Activated naive CD8-positive, alpha-beta T cell (primary cell): ENCODE measurements around the gene ASB5.

Experiments used
- H3K27ac Mint-ChIP-seq: one replicate; pipeline ENCODE4 v1.8.0; 2021; ENCODE audit warnings: mixed read lengths
- H3K27me3 Mint-ChIP-seq: one replicate; pipeline ENCODE4 v1.8.0; 2021; ENCODE audit warnings: mixed read lengths
- H3K36me3 Mint-ChIP-seq: one replicate; pipeline ENCODE4 v1.8.0; 2021; ENCODE audit warnings: mixed read lengths
- H3K4me1 Mint-ChIP-seq: one replicate; pipeline ENCODE4 v1.8.0; 2021; ENCODE audit warnings: low read depth, mixed read lengths
- H3K4me3 Mint-ChIP-seq: one replicate; pipeline ENCODE4 v1.8.0; 2021; ENCODE audit warnings: mild to moderate bottlenecking, mixed read lengths
- H3K9me3 Mint-ChIP-seq: one replicate; pipeline ENCODE4 v1.8.0; 2021; ENCODE audit warnings: low read depth, mixed read lengths

Gene ASB5

GRCh38 chr4:176261481-176261880, 7.5 kb downstream of the ASB5 start:
- no peaks in the 10 kb centered on the region for H3K9me3 Mint-ChIP-seq
- H3K4me3 Mint-ChIP-seq, result no peak overlapping the region
- H3K4me1 Mint-ChIP-seq, result no peaks in the 10 kb centered on the region
- no peaks in the 10 kb centered on the region for H3K36me3 Mint-ChIP-seq
- peaks cover 3% of the 10 kb centered on the region for H3K27me3 Mint-ChIP-seq
- no peak overlapping the region for H3K27ac Mint-ChIP-seq

- Mint-ChIP-seq H3K9me3 (no peaks in the 10 kb centered on the region), H3K36me3 (no peaks in the 10 kb centered on the region), H3K27ac (no peak overlapping the region), H3K27me3 (peaks cover 3% of the 10 kb centered on the region), H3K4me3 (no peak overlapping the region), H3K4me1 (no peaks in the 10 kb centered on the region)
Observed at GRCh38 chr4:176261018-176261417, 8.0 kb downstream of the ASB5 start.

DNA sequence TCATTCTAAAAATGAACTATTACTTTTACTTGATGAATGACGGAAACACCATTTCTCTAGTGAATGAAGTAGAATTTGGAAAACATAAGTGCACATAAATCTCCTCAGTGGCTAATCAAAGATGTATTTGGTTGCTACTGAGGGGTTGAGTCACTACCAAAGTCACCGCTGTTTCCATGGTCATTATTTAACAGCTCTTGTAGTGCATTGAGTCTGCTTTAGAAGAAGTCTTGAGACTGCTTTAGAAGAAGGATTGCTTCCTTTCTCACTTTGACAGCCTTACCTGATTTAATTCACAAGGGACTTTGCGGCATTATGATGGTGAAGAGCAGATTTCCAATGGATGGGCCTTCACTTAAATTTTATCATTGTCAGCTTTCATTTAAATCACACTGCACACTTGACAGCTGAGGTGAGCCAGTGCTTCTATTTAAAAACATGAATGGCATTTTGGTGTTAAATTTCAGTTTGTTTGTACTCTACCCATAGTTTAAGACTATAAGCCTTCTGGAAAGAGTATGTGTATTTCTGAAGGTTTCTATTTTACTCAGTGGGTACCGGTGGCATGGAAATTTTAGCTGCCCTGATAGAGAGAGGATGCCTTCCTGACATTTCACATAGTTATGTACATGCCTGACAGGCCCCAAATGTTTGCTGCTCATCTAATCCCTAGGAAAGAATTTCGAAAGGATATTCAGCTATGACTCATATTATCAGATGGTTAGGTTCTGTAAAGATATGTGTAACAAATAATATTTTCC, 9.5 kb downstream of the ASB5 start:
- no peaks in the 10 kb centered on the region for H3K36me3 Mint-ChIP-seq
- H3K4me1 Mint-ChIP-seq, result no peaks in the 10 kb centered on the region
- H3K4me3 Mint-ChIP-seq, result no peak overlapping the region
- H3K9me3 Mint-ChIP-seq, result no peaks in the 10 kb centered on the region
- peaks cover 4% of the 10 kb centered on the region for H3K27me3 Mint-ChIP-seq
- no peak overlapping the region for H3K27ac Mint-ChIP-seq

GRCh38 chr4:176258135-176258534, 10.9 kb downstream of the ASB5 start:
- no peaks in the 10 kb centered on the region for H3K4me1 Mint-ChIP-seq
- no peaks in the 10 kb centered on the region for H3K9me3 Mint-ChIP-seq
- H3K36me3 Mint-ChIP-seq, result no peaks in the 10 kb centered on the region
- no peak overlapping the region for H3K27ac Mint-ChIP-seq
- no peak overlapping the region for H3K4me3 Mint-ChIP-seq
- peaks cover 5% of the 10 kb centered on the region for H3K27me3 Mint-ChIP-seq

GRCh38 chr4:176256921-176257320, 12.1 kb downstream of the ASB5 start:
- Mint-ChIP-seq H3K4me3 (no peak overlapping the region), H3K9me3 (no peaks in the 10 kb centered on the region)

DNA sequence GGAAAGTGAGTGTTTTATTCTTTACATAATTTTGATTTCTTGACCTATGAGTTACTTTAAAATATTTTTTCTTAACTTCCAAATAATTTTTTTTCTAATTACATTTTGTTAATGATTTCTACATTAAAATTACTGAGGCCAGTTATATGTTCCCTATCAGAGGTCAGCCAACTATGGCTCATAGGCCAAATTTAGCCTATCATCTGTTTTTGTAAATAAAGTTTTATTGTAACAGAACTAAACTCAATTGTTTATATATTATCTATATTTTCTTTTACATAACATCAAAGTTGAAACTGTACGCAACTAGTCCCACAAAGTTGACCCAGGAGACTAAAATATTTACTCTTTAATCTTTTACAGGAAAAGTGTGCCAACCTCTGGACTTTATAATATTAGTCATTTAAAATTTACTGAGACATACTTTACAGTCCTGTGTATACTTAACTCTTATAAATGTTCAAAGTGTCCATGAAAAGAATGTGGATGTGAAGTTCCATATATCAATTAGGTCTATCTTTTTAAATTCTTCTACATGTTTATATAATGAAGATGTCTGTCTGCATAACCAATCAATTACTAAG, 26.2 kb downstream of the ASB5 start:
- Mint-ChIP-seq H3K4me3 (no peak overlapping the region), H3K9me3 (no peaks in the 10 kb centered on the region), H3K4me1 (no peaks in the 10 kb centered on the region), H3K36me3 (no peaks in the 10 kb centered on the region), H3K27ac (no peak overlapping the region), H3K27me3 (peaks cover 6% of the 10 kb centered on the region)

More at GRCh38 chr4:176256921-176257320, 12.1 kb downstream of the ASB5 start:
- Mint-ChIP-seq H3K4me1 (no peaks in the 10 kb centered on the region), H3K36me3 (no peaks in the 10 kb centered on the region), H3K27me3 (peaks cover 7% of the 10 kb centered on the region), H3K27ac (no peak overlapping the region)

- Mint-ChIP-seq H3K4me1 (no peaks in the 10 kb centered on the region), H3K36me3 (no peaks in the 10 kb centered on the region), H3K27me3 (peaks cover 9% of the 10 kb centered on the region), H3K9me3 (no peaks in the 10 kb centered on the region), H3K4me3 (no peak overlapping the region), H3K27ac (no peak overlapping the region)
Observed at GRCh38 chr4:176241703-176242102, 27.3 kb downstream of the ASB5 start.

DNA sequence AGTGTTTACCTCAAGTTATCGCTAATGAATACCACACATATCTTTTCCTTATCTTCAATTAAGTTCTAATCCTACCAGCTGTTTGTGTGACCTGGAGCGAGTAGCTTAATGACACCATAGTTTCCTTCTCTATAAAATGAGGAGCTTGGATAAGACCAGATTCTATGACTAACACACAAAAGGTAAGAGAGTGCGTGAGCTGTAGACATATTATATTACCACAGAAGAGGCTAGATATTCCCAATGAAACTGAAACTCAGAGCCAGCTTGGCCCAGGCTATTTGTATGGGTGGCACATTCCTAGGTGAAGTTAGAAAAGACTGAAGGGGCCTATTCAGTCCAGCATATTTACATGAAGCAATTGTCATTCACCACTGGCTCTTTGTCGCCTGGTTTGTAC, 30.2 kb downstream of the ASB5 start:
- H3K27ac Mint-ChIP-seq, result no peak overlapping the region
- H3K9me3 Mint-ChIP-seq, result no peaks in the 10 kb centered on the region
- H3K4me3 Mint-ChIP-seq, result no peak overlapping the region
- H3K4me1 Mint-ChIP-seq, result no peaks in the 10 kb centered on the region
- peaks cover 9% of the 10 kb centered on the region for H3K27me3 Mint-ChIP-seq
- H3K36me3 Mint-ChIP-seq, result no peaks in the 10 kb centered on the region

GRCh38 chr4:176238157-176238610, 30.8 kb downstream of the ASB5 start:
- Mint-ChIP-seq H3K27me3 (peaks cover 10% of the 10 kb centered on the region), H3K4me3 (no peak overlapping the region), H3K9me3 (no peaks in the 10 kb centered on the region), H3K4me1 (no peaks in the 10 kb centered on the region), H3K36me3 (no peaks in the 10 kb centered on the region), H3K27ac (no peak overlapping the region)

- Mint-ChIP-seq H3K27me3 (peaks cover 12% of the 10 kb centered on the region), H3K9me3 (no peaks in the 10 kb centered on the region), H3K27ac (no peak overlapping the region), H3K4me1 (no peaks in the 10 kb centered on the region), H3K4me3 (no peak overlapping the region), H3K36me3 (no peaks in the 10 kb centered on the region)
Observed at GRCh38 chr4:176236946-176237345, 32.1 kb downstream of the ASB5 start.

DNA sequence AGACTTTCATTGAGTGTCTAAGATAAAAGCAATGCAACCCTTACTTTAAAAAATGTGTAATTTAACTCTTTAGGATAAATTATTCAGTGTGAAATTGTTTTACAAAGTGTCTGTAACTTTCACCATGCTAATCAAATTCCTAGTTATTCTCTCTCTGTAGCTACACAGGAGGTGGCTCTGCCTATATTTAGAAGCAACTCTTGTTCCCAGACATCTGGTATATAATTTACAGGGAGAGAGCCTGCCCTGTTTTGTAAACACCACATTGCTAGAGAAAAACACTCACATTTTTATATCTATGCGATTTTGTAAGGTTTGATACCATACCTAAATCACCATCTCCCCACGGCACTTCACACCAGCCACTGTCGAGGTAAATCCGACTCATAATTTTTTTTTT, 38.2 kb downstream of the ASB5 start:
- Mint-ChIP-seq H3K4me1 (no peaks in the 10 kb centered on the region), H3K27ac (no peak overlapping the region), H3K9me3 (no peaks in the 10 kb centered on the region), H3K27me3 (peaks cover 3% of the 10 kb centered on the region), H3K4me3 (no peak overlapping the region), H3K36me3 (no peaks in the 10 kb centered on the region)

DNA sequence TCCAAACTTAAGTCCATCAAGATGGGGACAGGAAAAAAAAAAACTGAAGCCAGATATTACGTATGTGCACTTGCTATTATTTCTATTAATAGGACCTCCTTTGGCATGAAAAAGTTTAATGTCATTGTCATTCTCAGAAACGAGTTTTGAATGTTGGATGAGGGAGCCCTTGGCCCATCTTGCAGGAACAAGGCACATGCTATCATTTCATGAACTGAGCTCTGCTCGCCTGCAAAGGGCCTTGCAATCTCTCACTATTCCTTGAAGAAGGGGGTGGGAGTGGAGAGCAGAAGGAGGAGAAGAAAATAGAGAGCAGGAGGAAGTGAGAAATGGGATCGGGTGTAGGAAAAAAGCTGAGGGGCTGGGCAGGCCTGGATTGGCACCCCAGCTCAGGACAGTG, 39.4 kb downstream of the ASB5 start:
- H3K4me3 Mint-ChIP-seq, result no peak overlapping the region
- peaks cover 5% of the 10 kb centered on the region for H3K27me3 Mint-ChIP-seq
- H3K36me3 Mint-ChIP-seq, result no peaks in the 10 kb centered on the region
- no peak overlapping the region for H3K27ac Mint-ChIP-seq
- H3K4me1 Mint-ChIP-seq, result no peaks in the 10 kb centered on the region
- H3K9me3 Mint-ChIP-seq, result no peaks in the 10 kb centered on the region

GRCh38 chr4:176226736-176227135, 42.3 kb downstream of the ASB5 start:
- Mint-ChIP-seq H3K4me1 (no peaks in the 10 kb centered on the region), H3K4me3 (no peak overlapping the region), H3K27ac (no peak overlapping the region), H3K9me3 (no peaks in the 10 kb centered on the region), H3K27me3 (peaks cover 2% of the 10 kb centered on the region), H3K36me3 (no peaks in the 10 kb centered on the region)

DNA sequence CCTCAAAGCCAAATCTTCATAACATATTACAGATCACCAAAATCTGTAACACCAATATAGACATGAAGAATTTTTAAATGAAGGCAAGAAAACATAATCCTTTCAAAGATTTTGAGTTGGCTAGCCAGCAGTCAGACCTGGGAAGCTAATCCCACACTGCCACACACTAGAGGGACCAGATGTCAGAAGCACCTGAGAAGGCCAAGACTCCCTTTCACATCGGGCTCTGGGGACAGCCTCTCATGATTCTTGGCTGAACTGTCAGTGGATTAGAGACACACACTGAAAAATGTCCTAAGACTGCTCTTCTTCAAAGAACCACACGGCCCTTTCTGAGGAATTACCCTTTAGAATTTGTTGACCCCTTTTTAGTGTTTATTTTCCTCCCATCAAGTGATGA, 45.5 kb downstream of the ASB5 start:
- Mint-ChIP-seq H3K36me3 (no peaks in the 10 kb centered on the region), H3K9me3 (no peaks in the 10 kb centered on the region)

GRCh38 chr4:176222149-176222548, 46.9 kb downstream of the ASB5 start:
- Mint-ChIP-seq H3K27ac (no peak overlapping the region), H3K4me3 (no peak overlapping the region), H3K36me3 (no peaks in the 10 kb centered on the region), H3K4me1 (no peaks in the 10 kb centered on the region), H3K27me3 (peaks cover 2% of the 10 kb centered on the region), H3K9me3 (no peaks in the 10 kb centered on the region)

More for the DNA sequence above, 45.5 kb downstream of the ASB5 start:
- H3K4me1 Mint-ChIP-seq, result no peaks in the 10 kb centered on the region
- no peak overlapping the region for H3K27ac Mint-ChIP-seq
- H3K27me3 Mint-ChIP-seq, result peaks cover 2% of the 10 kb centered on the region
- H3K4me3 Mint-ChIP-seq, result no peak overlapping the region

DNA sequence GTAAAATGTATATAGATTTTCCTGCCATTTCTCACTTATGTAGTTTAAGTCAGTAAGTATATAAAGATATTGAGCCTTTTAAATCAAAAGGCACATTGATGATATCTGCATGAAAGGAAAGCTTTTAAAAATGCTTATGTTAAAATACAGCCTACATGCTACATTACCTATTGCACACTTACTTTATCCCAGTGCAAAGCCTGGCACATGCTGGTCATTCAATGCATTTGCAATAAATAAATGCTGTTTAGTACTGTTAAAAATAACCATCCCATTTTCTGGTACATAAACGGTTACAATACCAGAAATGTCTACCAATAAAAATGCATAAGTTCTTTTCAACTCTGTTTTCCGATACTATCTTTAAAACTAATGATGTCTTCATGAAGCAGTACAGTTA, 51.5 kb downstream of the ASB5 start:
- Mint-ChIP-seq H3K9me3 (no peaks in the 10 kb centered on the region), H3K27me3 (no peaks in the 10 kb centered on the region), H3K4me3 (no peak overlapping the region), H3K27ac (no peak overlapping the region), H3K4me1 (no peaks in the 10 kb centered on the region), H3K36me3 (no peaks in the 10 kb centered on the region)
